Ishikawa (cell line): ENCODE measurements around the gene ST8SIA2.

Experiments
- CEBPB ChIP-seq: IDR thresholded peaks from 2 replicates; pipeline ENCODE4 v1.6.1; 2012
- CREB1 ChIP-seq: IDR thresholded peaks from 2 replicates; pipeline ENCODE4 v1.6.1; 2012; ENCODE audit warnings: low read depth
- EGR1 ChIP-seq: IDR thresholded peaks from 2 replicates; pipeline ENCODE4 v1.6.1; 2012
- EP300 ChIP-seq: IDR thresholded peaks from 2 replicates; pipeline ENCODE4 v1.6.1; 2012; ENCODE audit warnings: borderline replicate concordance
- FOXM1 ChIP-seq: IDR thresholded peaks from 2 replicates; pipeline ENCODE4 v1.6.1; 2012; ENCODE audit warnings: low read depth, borderline replicate concordance
- MAX ChIP-seq: IDR thresholded peaks from 2 replicates; pipeline ENCODE4 v1.6.1; 2012
- NFIC ChIP-seq: IDR thresholded peaks from 2 replicates; pipeline ENCODE4 v1.6.1; 2012
- RAD21 ChIP-seq: IDR thresholded peaks from 2 replicates; pipeline ENCODE4 v1.6.1; 2012; ENCODE audit warnings: low read depth
- REST ChIP-seq: IDR thresholded peaks from 2 replicates; pipeline ENCODE4 v1.6.1; 2012; ENCODE audit warnings: low read depth, mild to moderate bottlenecking
- TAF1 ChIP-seq: IDR thresholded peaks from 2 replicates; pipeline ENCODE4 v1.6.1; 2012; ENCODE audit warnings: low read depth, mild to moderate bottlenecking
- TCF12 ChIP-seq: IDR thresholded peaks from 2 replicates; pipeline ENCODE4 v1.6.1; 2012; ENCODE audit warnings: low read depth
- TEAD4 ChIP-seq: IDR thresholded peaks from 2 replicates; pipeline ENCODE4 v1.6.1; 2012
- USF1 ChIP-seq: IDR thresholded peaks from 2 replicates; pipeline ENCODE4 v1.6.1; 2012
- YY1 ChIP-seq: IDR thresholded peaks from 2 replicates; pipeline ENCODE4 v1.6.1; 2012; ENCODE audit warnings: low read depth
- ZBTB7A ChIP-seq: IDR thresholded peaks from 2 replicates; pipeline ENCODE4 v1.6.1; 2012; ENCODE audit warnings: low read depth

ST8SIA2 gene

GRCh38 chr15:92393071-92393979 lies at the start of gene ST8SIA2:
ST8SIA2 (plus strand) TSS chr15:92393881; CDS start chr15:92394065, 184 bp downstream.
- TF ChIP-seq USF1 (no peak), YY1 (no peak), MAX (0 out of 2 replicates have a peak, but pooled peaks have one; percentile 9), REST (no peak)

- TF ChIP-seq MAX: no peak
- TF ChIP-seq TEAD4: no peak
- TF ChIP-seq TCF12: no peak
- no peak for TF ChIP-seq ZBTB7A
- TF ChIP-seq EP300: no peak
- TF ChIP-seq CREB1: no peak
- no peak for TF ChIP-seq FOXM1
- no peak for TF ChIP-seq YY1
- TF ChIP-seq REST: no peak
Measured at GRCh38 chr15:92343924-92344643, 49.6 kb upstream of the ST8SIA2 start.

GRCh38 chr15:92346063-92346462 lies 47.6 kb upstream of the ST8SIA2 start:
- TF ChIP-seq NFIC (no peak), RAD21 (no peak), USF1 (no peak), TEAD4 (no peak), EGR1 (no peak), REST (no peak), TCF12 (no peak), MAX (no peak), YY1 (no peak), CREB1 (no peak), CEBPB (no peak), EP300 (no peak), ZBTB7A (no peak), TAF1 (no peak), FOXM1 (no peak)

GRCh38 chr15:92355307-92355706 lies 38.4 kb upstream of the ST8SIA2 start:
- TF ChIP-seq TEAD4: no peak
- TF ChIP-seq CREB1: no peak
- no peak for TF ChIP-seq TCF12
- TF ChIP-seq REST: no peak
- no peak for TF ChIP-seq USF1
- no peak for TF ChIP-seq TAF1
